SU-DHL-6 (cell line): ENCODE measurements around the gene DACT1.

ENCODE experiments used
- H2AFZ ChIP-seq: fragments of 200-600 bp; sonication (generic); 2 replicates; pipeline ENCODE4 v1.6.1; 2014; ENCODE audit warnings: low read depth, mild to moderate bottlenecking, moderate library complexity, mixed read lengths, antibody characterized with exemption, low read length; ENCODE audit not compliant: severe bottlenecking
- H3F3A ChIP-seq: fragments of 200-600 bp; shearing (Covaris generic); 2 replicates; pipeline ENCODE4 v1.6.0; 2016; ENCODE audit warnings: antibody characterized with exemption, mild to moderate bottlenecking; ENCODE audit not compliant: insufficient read depth
- H3K27ac ChIP-seq: fragments of 200-600 bp; sonication (generic); 2 replicates; pipeline ENCODE4 v1.5.1; 2016; ENCODE audit warnings: low read depth, mild to moderate bottlenecking, low read length, moderate library complexity, mixed read lengths
- H3K27me3 ChIP-seq: fragments of 200-600 bp; sonication (generic), shearing (Covaris generic); 2 replicates; pipeline ENCODE4 v1.6.0; 2014; ENCODE audit warnings: mild to moderate bottlenecking, low read length
- H3K36me3 ChIP-seq: fragments of 200-600 bp; sonication (generic); 2 replicates; pipeline ENCODE4 v1.6.1; 2014; ENCODE audit warnings: mild to moderate bottlenecking, low read length, mixed read lengths
- H3K4me2 ChIP-seq: fragments of 300-600, 200-600 bp; shearing (Covaris generic), sonication (generic); 2 replicates; pipeline ENCODE4 v1.6.0; 2014; ENCODE audit warnings: low read length, low read depth, mild to moderate bottlenecking; ENCODE audit not compliant: poor library complexity, severe bottlenecking
- H3K4me3 ChIP-seq: fragments of 200-600 bp; sonication (generic); 2 replicates; pipeline ENCODE4 v1.5.1; 2014; ENCODE audit warnings: antibody characterized with exemption, low read length, mild to moderate bottlenecking, mixed read lengths; ENCODE audit not compliant: insufficient read depth, poor library complexity, severe bottlenecking
- H3K79me2 ChIP-seq: fragments of 200-600 bp; sonication (generic); 2 replicates; pipeline ENCODE4 v1.6.1; 2014; ENCODE audit warnings: mild to moderate bottlenecking, low read length, moderate library complexity; ENCODE audit not compliant: insufficient read depth
- H3K9ac ChIP-seq: fragments of 200-600 bp; sonication (generic); 2 replicates; pipeline ENCODE4 v1.7.0; 2014; ENCODE audit warnings: mild to moderate bottlenecking, low read length
- H3K9me2 ChIP-seq: fragments of 200-600 bp; sonication (generic); replicated peaks from 2 replicates; pipeline ENCODE4 v1.6.1; 2014; ENCODE audit warnings: low read length; ENCODE audit not compliant: insufficient read depth
- H3K9me3 ChIP-seq: fragments of 200-600 bp; sonication (generic); 2 replicates; pipeline ENCODE4 v1.6.1; 2014; ENCODE audit warnings: low read length, mixed read lengths; ENCODE audit not compliant: insufficient read depth
- H4K20me1 ChIP-seq: fragments of 200-600 bp; sonication (generic); 2 replicates; pipeline ENCODE4 v1.6.1; 2014; ENCODE audit warnings: low read depth, mild to moderate bottlenecking, antibody characterized with exemption, low read length, moderate library complexity, mixed read lengths
- CTCF ChIP-seq: fragments of 200-600 bp; sonication (generic); IDR thresholded peaks from one replicate; pipeline ENCODE4 v1.5.1; 2017; ENCODE audit warnings: antibody characterized with exemption, mild to moderate bottlenecking, low read length, moderate library complexity; ENCODE audit not compliant: insufficient read depth, poor library complexity, severe bottlenecking
- EZH2phosphoT487 ChIP-seq: fragments of 200-600 bp; sonication (generic), shearing (Covaris generic); conservative IDR thresholded peaks from 2 replicates; pipeline ENCODE4 v1.6.1; 2018; ENCODE audit warnings: mild to moderate bottlenecking, antibody characterized with exemption, low read length, moderate library complexity, mixed read lengths

The DACT1 gene

GRCh38 chr14:58633831-58634230, 3.9 kb upstream of the DACT1 start:
- Histone ChIP-seq H3K9me2 (no peaks in the 10 kb centered on the region), H3F3A (0 out of 2 replicates have a peak, but pooled peaks cover 3% of the 10 kb centered on the region), H3K9ac (no peak overlapping the region), H4K20me1 (no peaks in the 10 kb centered on the region), H3K4me3 (no peak overlapping the region), H2AFZ (no peak overlapping the region), H3K27ac (no peak overlapping the region), H3K36me3 (no peaks in the 10 kb centered on the region), H3K27me3 (no peaks in the 10 kb centered on the region), H3K4me2 (no peak overlapping the region), H3K9me3 (no peaks in the 10 kb centered on the region), H3K79me2 (no peaks in the 10 kb centered on the region)
- TF ChIP-seq EZH2phosphoT487 (no peak), CTCF (no peak)

GRCh38 chr14:58634406-58635090, 3.2 kb upstream of the DACT1 start:
- Histone ChIP-seq H3K9me2 (no peaks in the 10 kb centered on the region), H3K27ac (no peak overlapping the region), H3K79me2 (no peaks in the 10 kb centered on the region), H3K4me3 (no peak overlapping the region), H3K4me2 (no peak overlapping the region), H2AFZ (no peak overlapping the region), H3K27me3 (0 out of 2 replicates have a peak, but pooled peaks cover 2% of the 10 kb centered on the region), H4K20me1 (no peaks in the 10 kb centered on the region), H3K36me3 (no peaks in the 10 kb centered on the region), H3K9me3 (no peaks in the 10 kb centered on the region), H3F3A (0 out of 2 replicates have a peak, but pooled peaks cover 3% of the 10 kb centered on the region), H3K9ac (no peak overlapping the region)
- TF ChIP-seq CTCF = no peak

- H3K79me2 ChIP-seq = no peaks in the 10 kb centered on the region
- no peaks in the 10 kb centered on the region for H3K36me3 ChIP-seq
- no peak overlapping the region for H3K4me3 ChIP-seq
- TF ChIP-seq EZH2phosphoT487 (no peak), CTCF (no peak)
- H4K20me1 ChIP-seq = no peaks in the 10 kb centered on the region
- H3K9me3 ChIP-seq = no peaks in the 10 kb centered on the region
- 0 out of 2 replicates have a peak, but pooled peaks cover 2% of the 10 kb centered on the region for H3K27me3 ChIP-seq
- no peak overlapping the region for H3K27ac ChIP-seq
- no peaks in the 10 kb centered on the region for H3K9me2 ChIP-seq
- H3K9ac ChIP-seq = no peak overlapping the region
- no peak overlapping the region for H2AFZ ChIP-seq
- H3F3A ChIP-seq = 0 out of 2 replicates have a peak, but pooled peaks cover 3% of the 10 kb centered on the region
- H3K4me2 ChIP-seq = no peak overlapping the region
Observed at GRCh38 chr14:58635091-58635830, 2.5 kb upstream of the DACT1 start.
